OCI-LY1 (cell line): ENCODE results near the gene DCST2.
A peak's percentile ranks its signal among the peaks of the same experiment; 100 is the strongest.

Experiments used
- H2AFZ ChIP-seq: fragments of 200-600 bp; sonication (generic), shearing (Covaris generic); 2 replicates; pipeline ENCODE4 v1.6.0; 2014; ENCODE audit warnings: antibody characterized with exemption, mild to moderate bottlenecking, low read length
- H3F3A ChIP-seq: fragments of 200-600 bp; sonication (generic), shearing (Covaris generic); 2 replicates; pipeline ENCODE4 v1.6.0; 2014; ENCODE audit warnings: mild to moderate bottlenecking, antibody characterized with exemption, low read length, moderate library complexity; ENCODE audit not compliant: insufficient read depth
- H3K27ac ChIP-seq: fragments of 200-600 bp; sonication (generic); 2 replicates; pipeline ENCODE4 v1.5.1; 2014; ENCODE audit warnings: low read length, mixed run types, mild to moderate bottlenecking, low read depth; ENCODE audit not compliant: poor library complexity, severe bottlenecking
- H3K27me3 ChIP-seq: fragments of 200-600 bp; sonication (generic); 2 replicates; pipeline ENCODE4 v1.6.0; 2014; ENCODE audit warnings: antibody characterized with exemption, mild to moderate bottlenecking, low read length, moderate library complexity; ENCODE audit not compliant: insufficient read depth
- H3K36me3 ChIP-seq: fragments of 200-600 bp; sonication (generic); 2 replicates; pipeline ENCODE4 v1.6.1; 2014; ENCODE audit warnings: mild to moderate bottlenecking, antibody characterized with exemption, low read length, moderate library complexity, mixed read lengths; ENCODE audit not compliant: insufficient read depth
- H3K4me1 ChIP-seq: fragments of 200-600 bp; sonication (generic); 2 replicates; pipeline ENCODE4 v1.5.1; 2014; ENCODE audit warnings: mild to moderate bottlenecking, low read length, moderate library complexity; ENCODE audit not compliant: insufficient read depth, severe bottlenecking
- H3K4me2 ChIP-seq: fragments of 200-600 bp; sonication (generic), shearing (Covaris generic); 2 replicates; pipeline ENCODE4 v1.6.1; 2014; ENCODE audit warnings: low read length
- H3K4me3 ChIP-seq: fragments of 200-600 bp; sonication (generic); 2 replicates; pipeline ENCODE4 v1.5.1; 2014; ENCODE audit warnings: low read length, low read depth, mild to moderate bottlenecking, mixed read lengths; ENCODE audit not compliant: poor library complexity, severe bottlenecking
- H3K79me2 ChIP-seq: fragments of 200-600 bp; shearing (Covaris generic); 2 replicates; pipeline ENCODE4 v1.6.1; 2016; ENCODE audit warnings: mixed run types, low read length, mixed read lengths; ENCODE audit not compliant: insufficient read depth
- H3K9ac ChIP-seq: fragments of 200-600 bp; sonication (generic), shearing (Covaris generic); 2 replicates; pipeline ENCODE4 v1.6.1; 2014; ENCODE audit warnings: mild to moderate bottlenecking, low read length, mixed read lengths
- H3K9me2 ChIP-seq: fragments of 200-600 bp; sonication (generic), shearing (Covaris generic); 2 replicates; pipeline ENCODE4 v1.6.1; 2014; ENCODE audit warnings: low read depth, mild to moderate bottlenecking, low read length, mixed read lengths
- H3K9me3 ChIP-seq: fragments of 200-600 bp; shearing (Covaris generic); 2 replicates; pipeline ENCODE4 v1.6.1; 2014; ENCODE audit warnings: low read length, mixed read lengths
- H4K20me1 ChIP-seq: fragments of 200-600 bp; sonication (generic), shearing (Covaris generic); 2 replicates; pipeline ENCODE4 v1.6.0; 2016; ENCODE audit warnings: mild to moderate bottlenecking, low read length; ENCODE audit not compliant: insufficient read depth
- EZH2 ChIP-seq: fragments of 200-600 bp; sonication (generic), shearing (Covaris generic); IDR thresholded peaks from 2 replicates; pipeline ENCODE4 v1.8.0; 2017; ENCODE audit warnings: borderline replicate concordance, mixed run types, mild to moderate bottlenecking, antibody characterized with exemption, low read length, moderate library complexity, mixed read lengths
- TF ChIP-seq, protein P1 (sequence below): fragments of 200-600 bp; sonication (generic), shearing (Covaris generic); IDR thresholded peaks from 2 replicates; pipeline ENCODE4 v1.5.1; 2017; ENCODE audit warnings: mild to moderate bottlenecking, antibody characterized with exemption, low read length, moderate library complexity, mixed read lengths

The DCST2 gene

DNA sequence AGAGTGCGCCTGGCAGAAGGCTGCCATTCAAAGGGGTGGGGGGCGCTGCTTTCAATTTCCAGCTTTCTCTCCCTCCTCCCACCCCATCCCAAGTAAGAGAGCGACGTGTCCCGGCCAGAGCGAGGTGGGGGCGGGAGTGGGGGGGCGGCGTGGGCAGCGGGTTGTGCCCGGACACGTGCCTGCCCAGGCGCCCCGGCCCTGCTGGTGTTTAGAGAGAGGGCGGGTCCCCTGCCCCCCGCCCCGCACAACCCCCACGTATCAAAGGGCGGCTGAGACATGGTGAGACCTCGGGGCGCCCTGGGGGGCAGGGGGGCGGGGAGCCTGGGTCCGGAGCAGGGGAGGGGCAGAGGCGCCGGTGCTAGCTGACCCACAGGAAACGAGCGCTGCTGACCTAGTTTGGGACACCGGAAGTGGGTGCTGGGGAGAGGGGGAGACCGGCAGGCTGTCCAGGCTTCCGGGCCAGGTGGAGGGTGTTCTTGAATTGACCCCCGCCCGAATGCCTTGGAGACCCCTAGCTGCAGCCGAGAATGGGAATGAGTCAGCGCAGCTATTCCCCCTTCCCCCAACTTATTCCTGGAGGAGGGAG lies 29.7 kb downstream of the DCST2 start:
- H3K4me2 ChIP-seq, result peak overlapping the region; percentile 99
- H3K9me3 ChIP-seq, result no peaks in the 10 kb centered on the region
- H3K4me3 ChIP-seq, result peak overlapping the region; percentile 90
- no peak overlapping the region for H2AFZ ChIP-seq
- no peaks in the 10 kb centered on the region for H4K20me1 ChIP-seq
- H3K79me2 ChIP-seq, result no peaks in the 10 kb centered on the region
- peaks cover 4% of the 10 kb centered on the region; the same call in 1 of the 2 replicates for H3F3A ChIP-seq
- peaks cover 47% of the 10 kb centered on the region for H3K4me1 ChIP-seq
- peak overlapping the region; percentile 69 for H3K27ac ChIP-seq
- no peaks in the 10 kb centered on the region for H3K9me2 ChIP-seq
- no peaks in the 10 kb centered on the region for H3K27me3 ChIP-seq
- H3K9ac ChIP-seq, result peak overlapping the region; percentile 93
- TF ChIP-seq EZH2, result no peak
- TF ChIP-seq, protein P1, sequence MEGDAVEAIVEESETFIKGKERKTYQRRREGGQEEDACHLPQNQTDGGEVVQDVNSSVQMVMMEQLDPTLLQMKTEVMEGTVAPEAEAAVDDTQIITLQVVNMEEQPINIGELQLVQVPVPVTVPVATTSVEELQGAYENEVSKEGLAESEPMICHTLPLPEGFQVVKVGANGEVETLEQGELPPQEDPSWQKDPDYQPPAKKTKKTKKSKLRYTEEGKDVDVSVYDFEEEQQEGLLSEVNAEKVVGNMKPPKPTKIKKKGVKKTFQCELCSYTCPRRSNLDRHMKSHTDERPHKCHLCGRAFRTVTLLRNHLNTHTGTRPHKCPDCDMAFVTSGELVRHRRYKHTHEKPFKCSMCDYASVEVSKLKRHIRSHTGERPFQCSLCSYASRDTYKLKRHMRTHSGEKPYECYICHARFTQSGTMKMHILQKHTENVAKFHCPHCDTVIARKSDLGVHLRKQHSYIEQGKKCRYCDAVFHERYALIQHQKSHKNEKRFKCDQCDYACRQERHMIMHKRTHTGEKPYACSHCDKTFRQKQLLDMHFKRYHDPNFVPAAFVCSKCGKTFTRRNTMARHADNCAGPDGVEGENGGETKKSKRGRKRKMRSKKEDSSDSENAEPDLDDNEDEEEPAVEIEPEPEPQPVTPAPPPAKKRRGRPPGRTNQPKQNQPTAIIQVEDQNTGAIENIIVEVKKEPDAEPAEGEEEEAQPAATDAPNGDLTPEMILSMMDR, result no peak
- no peaks in the 10 kb centered on the region for H3K36me3 ChIP-seq

DNA sequence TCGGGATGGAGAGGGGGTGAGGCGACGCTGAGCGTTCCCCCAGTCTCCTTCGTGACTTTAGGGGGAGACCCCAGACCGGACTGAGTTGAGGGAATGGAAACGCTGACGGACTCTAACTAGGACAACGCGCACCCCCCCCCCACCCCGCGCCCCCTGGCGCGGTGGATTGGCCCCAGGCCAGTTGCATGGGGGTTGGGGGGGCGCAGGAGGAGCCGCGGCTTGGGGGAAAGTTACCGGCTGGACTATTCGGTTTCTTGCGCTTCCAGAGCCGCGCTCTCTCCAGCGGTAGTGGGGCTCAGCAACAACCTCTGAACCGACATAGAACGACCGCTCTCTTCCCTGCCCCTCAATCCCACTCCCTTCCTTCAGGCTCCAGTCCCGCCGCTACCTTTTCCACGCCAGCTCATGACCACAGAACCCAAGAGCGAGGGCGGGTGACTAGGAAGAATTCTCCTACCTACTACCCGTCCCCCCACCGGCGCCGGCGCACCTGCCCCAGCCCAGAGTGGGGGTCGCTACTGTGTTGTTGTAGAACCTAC lies 30.3 kb downstream of the DCST2 start:
- Histone ChIP-seq H2AFZ (no peak overlapping the region), H3K79me2 (no peaks in the 10 kb centered on the region), H3K4me2 (peak overlapping the region; percentile 99), H4K20me1 (no peaks in the 10 kb centered on the region), H3F3A (peaks cover 4% of the 10 kb centered on the region; the same call in 1 of the 2 replicates), H3K9me2 (no peaks in the 10 kb centered on the region), H3K36me3 (no peaks in the 10 kb centered on the region), H3K9ac (peak overlapping the region; percentile 93), H3K27ac (peak overlapping the region; percentile 69), H3K9me3 (no peaks in the 10 kb centered on the region), H3K4me3 (peak overlapping the region; percentile 90), H3K4me1 (peaks cover 49% of the 10 kb centered on the region), H3K27me3 (no peaks in the 10 kb centered on the region)
- TF ChIP-seq, protein P1, result no peak
- TF ChIP-seq EZH2, result no peak

DNA sequence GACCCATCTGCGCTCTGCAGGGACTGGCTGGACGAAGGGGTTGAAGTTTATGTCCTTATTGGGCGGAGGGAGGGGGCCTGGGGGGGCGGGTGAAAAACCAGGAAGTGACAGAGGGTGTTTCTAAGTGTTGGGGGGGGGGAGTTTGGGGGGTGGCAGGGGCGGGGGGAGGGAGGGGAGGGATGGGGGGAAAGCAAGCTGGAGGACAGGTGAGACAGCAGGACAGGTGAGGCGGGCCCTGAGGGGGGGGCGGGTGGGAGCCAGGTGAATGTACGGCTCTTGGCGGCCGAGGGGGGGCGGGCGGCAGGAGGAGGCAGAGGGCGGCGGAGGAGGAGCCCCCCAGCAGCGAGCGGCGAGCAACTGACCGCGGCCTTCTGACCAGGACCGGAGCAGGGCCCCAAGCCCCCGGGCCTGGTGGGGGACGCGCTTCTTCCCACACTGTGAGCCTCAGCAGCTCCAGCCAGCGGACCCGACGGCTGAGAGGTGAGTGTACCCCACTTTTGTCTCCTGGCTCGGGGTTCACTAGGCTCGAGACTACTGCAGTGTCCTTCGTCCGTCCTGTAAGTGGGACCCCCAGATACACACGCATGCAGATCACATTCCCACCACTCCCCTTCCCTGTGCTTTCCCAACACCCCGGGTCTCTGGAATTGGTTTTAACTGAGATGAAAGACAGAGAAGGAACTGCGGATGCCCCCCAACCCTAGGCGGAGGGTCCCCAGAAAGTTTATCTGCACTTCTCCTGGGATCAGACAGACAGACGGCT lies 30.9 kb downstream of the DCST2 start, which contains the start of gene ZBTB7B:
TSS of gene ZBTB7B (plus strand) at position 339 of the 763 bp plus-strand sequence. CDS start 11,859 bp downstream, outside the sequence.
- peak within 1 kb of the TSS; percentile 90 for H3K4me3 ChIP-seq
- TF ChIP-seq, protein P1, result no peak
- TF ChIP-seq EZH2, result no peak
- H2AFZ ChIP-seq, result no peak within 1 kb of the TSS
- H3K4me2 ChIP-seq, result peak within 1 kb of the TSS; percentile 99
- peaks cover 4% of the 10 kb centered on the region; the same call in 1 of the 2 replicates for H3F3A ChIP-seq
- H3K9me2 ChIP-seq, result no peaks in the 10 kb centered on the region
- H3K79me2 ChIP-seq, result no peaks in the 10 kb centered on the region
- H4K20me1 ChIP-seq, result no peaks in the 10 kb centered on the region
- peaks cover 49% of the 10 kb centered on the region for H3K4me1 ChIP-seq
- H3K9me3 ChIP-seq, result no peaks in the 10 kb centered on the region
- peak within 1 kb of the TSS; percentile 93 for H3K9ac ChIP-seq
- peak within 1 kb of the TSS; percentile 83 for H3K27ac ChIP-seq
- no peaks in the 10 kb centered on the region for H3K27me3 ChIP-seq
- H3K36me3 ChIP-seq, result no peaks in the 10 kb centered on the region
